Measurements from ENCODE around the gene SCAMP5. TPM values are rescaled to one million over a fixed set of nuclear protein-coding genes. Genes with fewer than 3 reads are reported as not detected.

Gene SCAMP5
- polyA plus RNA-seq, 1 donor (not counting 4 experiments of a cell fraction or from before 2014, with no cell fraction given): 1.9 TPM

GRCh38 chr15:74959586-74959939 lies 35.8 kb upstream of the SCAMP5 start:
- no peak overlapping the region for H3K4me3 ChIP-seq (ENCODE audit: control insufficient read depth in 2 of 3, extremely low read depth in 1 of 3, insufficient read depth in 2 of 3, low read depth in 1 of 3, low read length in 3 of 3)
- no peaks in the 10 kb centered on the region for H3K36me3 ChIP-seq (ENCODE audit: control insufficient read depth in 2 of 2, extremely low read depth in 1 of 2, insufficient read depth in 2 of 2, low read length in 2 of 2)
- FAIRE-seq (no peak), DNase-seq (ENCODE audit: low read depth, low spot score) (no peak)
- peaks cover 39% of the 10 kb centered on the region for H3K27me3 ChIP-seq (ENCODE audit: control insufficient read depth, extremely low read depth, insufficient read depth, low read length)
- H3K4me1 ChIP-seq (ENCODE audit: control insufficient read depth, extremely low read depth, insufficient read depth, low read length): peaks cover 12% of the 10 kb centered on the region
- H4K20me1 ChIP-seq (ENCODE audit: control insufficient read depth, extremely low read depth, insufficient read depth, low read length): no peaks in the 10 kb centered on the region
- no peaks in the 10 kb centered on the region for H3K79me2 ChIP-seq (ENCODE audit: control insufficient read depth, insufficient read depth, low read length)
- H2AFZ ChIP-seq (ENCODE audit: control insufficient read depth, low read length): no peak overlapping the region
- no peak overlapping the region for H3K4me2 ChIP-seq (ENCODE audit: control insufficient read depth, extremely low read depth, insufficient read depth, low read depth, low read length)
- no peaks in the 10 kb centered on the region for H3K9me1 ChIP-seq (ENCODE audit: control insufficient read depth, extremely low read depth, insufficient read depth, low read length)
- TF ChIP-seq EZH2 (IDR thresholded peaks at IDR 0.05; ENCODE audit: low read length): no peak
- TF ChIP-seq CTCF (optimal IDR thresholded peaks at IDR 0.05 in 1 of 3, IDR thresholded peaks at IDR 0.05 in 1 of 3, conservative IDR thresholded peaks at IDR 0.05 in 1 of 3; ENCODE audit: extremely low read depth in 1 of 3, insufficient read depth in 2 of 3, low read length in 3 of 3): no peak
- dilution Hi-C loops (cut with MboI; ENCODE audit: extremely low pct_ligation_motif_present, low sequenced_read_pairs): no loop called here
- no peak overlapping the region for H3K27ac ChIP-seq (ENCODE audit: control insufficient read depth, insufficient read depth, low read length)
- H3K9ac ChIP-seq (ENCODE audit: control insufficient read depth, extremely low read depth, insufficient read depth, low read length): no peak overlapping the region
- H3K9me3 ChIP-seq (ENCODE audit: control insufficient read depth, low read depth, low read length): no peaks in the 10 kb centered on the region

- DNase-seq (ENCODE audit: low read depth, low spot score) (no peak), FAIRE-seq (no peak)
- peaks cover 38% of the 10 kb centered on the region for H3K27me3 ChIP-seq (ENCODE audit: control insufficient read depth, extremely low read depth, insufficient read depth, low read length)
- dilution Hi-C loops (cut with MboI; ENCODE audit: extremely low pct_ligation_motif_present, low sequenced_read_pairs): no loop called here
- no peaks in the 10 kb centered on the region for H3K9me3 ChIP-seq (ENCODE audit: control insufficient read depth, low read depth, low read length)
- no peaks in the 10 kb centered on the region for H3K79me2 ChIP-seq (ENCODE audit: control insufficient read depth, insufficient read depth, low read length)
- H3K36me3 ChIP-seq (ENCODE audit: control insufficient read depth in 2 of 2, extremely low read depth in 1 of 2, insufficient read depth in 2 of 2, low read length in 2 of 2): no peaks in the 10 kb centered on the region
- no peaks in the 10 kb centered on the region for H3K9me1 ChIP-seq (ENCODE audit: control insufficient read depth, extremely low read depth, insufficient read depth, low read length)
- H3K9ac ChIP-seq (ENCODE audit: control insufficient read depth, extremely low read depth, insufficient read depth, low read length): no peak overlapping the region
- TF ChIP-seq CTCF (optimal IDR thresholded peaks at IDR 0.05 in 1 of 3, IDR thresholded peaks at IDR 0.05 in 1 of 3, conservative IDR thresholded peaks at IDR 0.05 in 1 of 3; ENCODE audit: extremely low read depth in 1 of 3, insufficient read depth in 2 of 3, low read length in 3 of 3) (no peak), EZH2 (IDR thresholded peaks at IDR 0.05; ENCODE audit: low read length) (no peak)
- no peak overlapping the region for H3K4me3 ChIP-seq (ENCODE audit: control insufficient read depth in 2 of 3, extremely low read depth in 1 of 3, insufficient read depth in 2 of 3, low read depth in 1 of 3, low read length in 3 of 3)
- H4K20me1 ChIP-seq (ENCODE audit: control insufficient read depth, extremely low read depth, insufficient read depth, low read length): no peaks in the 10 kb centered on the region
- H3K4me2 ChIP-seq (ENCODE audit: control insufficient read depth, extremely low read depth, insufficient read depth, low read depth, low read length): no peak overlapping the region
- H2AFZ ChIP-seq (ENCODE audit: control insufficient read depth, low read length): no peak overlapping the region
- no peak overlapping the region for H3K27ac ChIP-seq (ENCODE audit: control insufficient read depth, insufficient read depth, low read length)
- H3K4me1 ChIP-seq (ENCODE audit: control insufficient read depth, extremely low read depth, insufficient read depth, low read length): peaks cover 18% of the 10 kb centered on the region
Measured at GRCh38 chr15:74960286-74960685, 35.1 kb upstream of the SCAMP5 start.

All from keratinocyte (primary cell).